HEK293T (cell line): Measurements from ENCODE around the gene EPHB2.

Experiments
- CTCF ChIA-PET: fragments of 350-600 bp; formaldehyde crosslinking; extraction: SDS; loops from one replicate; lab custom pipeline; 2021; ENCODE audit warnings: antibody characterized with exemption, inconsistent platforms; lab: Yijun Ruan, JAX
- POLR2A ChIA-PET: fragments of 350-600 bp; formaldehyde crosslinking; extraction: SDS; loops from one replicate; lab custom pipeline; 2020; ENCODE audit warnings: antibody characterized with exemption, inconsistent platforms; lab: Yijun Ruan, JAX
- DNase-seq: peaks from one replicate; pipeline ENCODE4 v3.0.0; 2012; ENCODE audit warnings: mixed read lengths; ENCODE audit errors: extremely low spot score
- ARNT ChIP-seq: fragments of 450-650 bp; IDR thresholded peaks from 2 replicates; pipeline ENCODE4 v1.6.1; 2017; ENCODE audit warnings: mild to moderate bottlenecking
- BHLHE40 ChIP-seq: fragments of 450-650 bp; IDR thresholded peaks from 2 replicates; pipeline ENCODE4 v1.6.1; 2016; ENCODE audit warnings: mild to moderate bottlenecking, moderate library complexity, borderline replicate concordance
- CTBP1 ChIP-seq: fragments of 450-650 bp; IDR thresholded peaks from 2 replicates; pipeline ENCODE4 v1.6.1; 2016; ENCODE audit warnings: borderline replicate concordance
- ELF4 ChIP-seq: fragments of 450-650 bp; IDR thresholded peaks from 2 replicates; pipeline ENCODE4 v1.6.1; 2017; ENCODE audit warnings: antibody characterized with exemption
- FOXA1 ChIP-seq: fragments of 450-650 bp; IDR thresholded peaks from 2 replicates; pipeline ENCODE4 v1.6.1; 2016; ENCODE audit warnings: mild to moderate bottlenecking
- FOXK2 ChIP-seq: fragments of 450-650 bp; IDR thresholded peaks from 2 replicates; pipeline ENCODE4 v1.6.1; 2016; ENCODE audit warnings: mild to moderate bottlenecking
- FOXM1 ChIP-seq: fragments of 450-650 bp; IDR thresholded peaks from 2 replicates; pipeline ENCODE4 v1.6.1; 2017; ENCODE audit warnings: mild to moderate bottlenecking, borderline replicate concordance
- HDGF ChIP-seq: fragments of 450-650 bp; IDR thresholded peaks from 2 replicates; pipeline ENCODE4 v1.6.1; 2017; ENCODE audit warnings: antibody characterized with exemption, borderline replicate concordance
- L3MBTL2 ChIP-seq: fragments of 450-650 bp; conservative IDR thresholded peaks from 2 replicates; pipeline ENCODE4 v1.6.1; 2016; ENCODE audit warnings: mild to moderate bottlenecking
- LEF1 ChIP-seq: fragments of 450-650 bp; IDR thresholded peaks from 2 replicates; pipeline ENCODE4 v1.6.1; 2017; ENCODE audit warnings: mild to moderate bottlenecking, borderline replicate concordance
- NFRKB ChIP-seq: fragments of 450-650 bp; IDR thresholded peaks from 2 replicates; pipeline ENCODE4 v1.6.1; 2016; ENCODE audit warnings: mild to moderate bottlenecking, moderate library complexity
- SP1 ChIP-seq: fragments of 450-650 bp; IDR thresholded peaks from 2 replicates; pipeline ENCODE4 v1.6.1; 2017
- SUZ12 ChIP-seq: fragments of 450-650 bp; IDR thresholded peaks from 2 replicates; pipeline ENCODE4 v1.6.1; 2016; ENCODE audit warnings: mild to moderate bottlenecking
- TARDBP ChIP-seq: fragments of 450-650 bp; IDR thresholded peaks from 2 replicates; pipeline ENCODE4 v1.6.1; 2016
- ZNF384 ChIP-seq: fragments of 450-650 bp; IDR thresholded peaks from 2 replicates; pipeline ENCODE4 v1.6.1; 2016
- TF ChIP-seq, protein P1 (sequence below): fragments of 450-650 bp; IDR thresholded peaks from 2 replicates; pipeline ENCODE4 v1.6.1; 2016

Gene EPHB2

DNA sequence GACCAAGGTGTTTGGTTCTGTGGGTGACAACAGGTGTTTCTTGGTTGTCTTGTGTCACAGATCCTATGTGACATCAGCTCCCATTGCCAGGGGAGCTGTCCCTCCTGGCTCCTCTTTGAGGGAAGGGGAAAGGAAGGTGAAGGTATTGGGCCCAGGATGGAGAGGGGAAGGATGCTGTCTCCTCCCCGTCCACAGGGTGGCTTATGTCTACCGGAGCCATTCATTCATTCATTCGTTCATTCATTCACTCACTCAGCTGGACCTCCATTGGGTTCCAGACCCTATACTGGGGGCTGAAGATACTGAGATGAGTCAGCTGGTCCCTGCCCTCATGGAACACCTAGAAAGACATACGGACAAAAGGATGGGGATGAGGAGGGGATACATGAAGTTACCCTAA is 38.9 kb downstream of the EPHB2 start:
- TF ChIP-seq ELF4: no peak
- TF ChIP-seq TARDBP: no peak
- TF ChIP-seq NFRKB: no peak
- TF ChIP-seq HDGF: no peak
- ChIA-PET CTCF (no interaction called here), POLR2A (no interaction called here)
- no peak for DNase-seq

DNA sequence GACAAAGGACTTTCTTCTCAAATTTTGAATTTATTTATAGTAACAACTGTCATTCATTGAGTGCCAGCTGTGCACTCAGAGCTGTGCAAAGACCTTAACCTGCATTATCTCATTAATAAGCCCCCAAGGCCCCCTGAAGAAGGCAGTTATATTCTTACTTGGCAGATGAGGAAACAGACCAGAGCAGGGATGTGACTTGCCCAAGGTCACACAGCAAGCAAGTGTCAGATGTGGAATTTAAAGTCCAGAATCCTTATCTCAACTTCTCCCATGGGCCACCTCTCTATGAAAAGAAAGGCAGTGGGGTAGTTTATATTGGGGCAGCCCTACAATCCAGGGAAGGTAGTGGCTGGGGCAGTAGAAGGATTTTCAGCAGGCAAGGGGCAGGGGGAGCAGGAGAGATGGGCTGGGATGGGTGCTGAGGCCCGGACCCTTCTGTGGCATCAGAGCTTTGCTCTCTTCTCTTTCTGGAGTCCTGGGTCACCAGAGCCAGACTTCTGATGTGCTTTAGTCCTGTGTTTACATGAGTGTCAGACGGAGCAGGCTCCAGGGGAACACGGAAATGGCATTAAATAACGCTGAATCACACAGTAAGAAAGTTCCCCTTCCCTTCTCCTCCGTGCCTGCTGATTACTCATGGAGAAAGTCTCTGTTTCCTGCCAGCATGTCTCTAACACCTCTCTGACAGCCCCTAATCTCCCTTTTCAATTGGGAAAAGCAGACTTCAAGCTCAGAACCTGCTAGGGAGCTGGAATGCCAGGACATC is 39.5 kb downstream of the EPHB2 start:
- CTCF ChIA-PET: no interaction called here
- no peak for TF ChIP-seq TARDBP
- TF ChIP-seq HDGF: no peak
- TF ChIP-seq FOXM1: no peak
- TF ChIP-seq BHLHE40: no peak
- no peak for TF ChIP-seq SUZ12
- no peak for TF ChIP-seq SP1
- no peak for TF ChIP-seq ZNF384
- no peak for TF ChIP-seq FOXK2
- TF ChIP-seq ELF4: no peak
- POLR2A ChIA-PET: no interaction called here
- DNase-seq: no peak

DNA sequence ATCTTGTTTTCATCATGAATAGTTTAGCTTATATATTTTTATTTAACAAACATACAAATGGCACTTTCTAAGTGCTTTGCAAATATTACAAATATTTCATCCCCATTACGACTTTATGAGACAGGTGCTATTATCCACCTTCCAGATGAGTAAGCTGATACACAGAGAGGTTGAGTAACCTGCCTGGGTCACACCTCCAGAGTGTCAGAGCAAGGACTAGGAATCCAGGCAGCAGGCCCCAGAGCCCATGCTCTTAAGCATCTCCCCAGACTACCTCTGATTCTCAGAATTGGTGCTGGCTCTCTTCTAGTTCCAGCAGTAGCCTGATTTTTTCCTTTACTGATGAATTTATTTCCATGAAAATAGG is 40.0 kb downstream of the EPHB2 start:
- ChIA-PET CTCF (interaction anchor here (0.6 kb wide), 1 partner anchor 76 kb away, joined by 3 read pairs; no protein-coding TSS in a partner anchor), POLR2A (no interaction called here)
- no peak for DNase-seq
- TF ChIP-seq ARNT (no peak), LEF1 (no peak), FOXA1 (no peak), ELF4 (no peak)

DNA sequence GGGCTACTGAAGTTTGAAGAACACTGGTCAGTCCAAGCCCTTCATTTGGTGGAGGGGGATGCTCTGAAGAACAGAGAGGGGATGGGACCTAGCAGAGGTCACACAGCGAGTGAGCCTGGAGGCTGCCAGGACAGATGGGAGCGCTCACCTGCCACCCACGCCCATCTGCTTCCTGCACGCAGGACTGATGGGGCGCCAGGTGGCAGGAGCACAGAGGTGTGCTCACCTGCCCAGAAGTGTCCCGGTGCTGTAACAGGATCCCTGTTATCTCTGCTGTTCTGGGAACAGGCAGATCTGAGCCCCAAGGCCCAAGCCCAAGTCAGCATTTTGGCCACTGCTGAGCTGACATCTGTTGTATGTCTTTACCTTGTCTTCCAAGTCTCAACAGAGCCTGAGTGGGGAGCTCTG is 40.5 kb downstream of the EPHB2 start:
- ChIA-PET POLR2A (no interaction called here), CTCF (interaction anchor here (0.6 kb wide), 1 partner anchor 76 kb away, joined by 3 read pairs; no protein-coding TSS in a partner anchor)
- DNase-seq: no peak
- TF ChIP-seq NFRKB (no peak), CTBP1 (no peak)

DNA sequence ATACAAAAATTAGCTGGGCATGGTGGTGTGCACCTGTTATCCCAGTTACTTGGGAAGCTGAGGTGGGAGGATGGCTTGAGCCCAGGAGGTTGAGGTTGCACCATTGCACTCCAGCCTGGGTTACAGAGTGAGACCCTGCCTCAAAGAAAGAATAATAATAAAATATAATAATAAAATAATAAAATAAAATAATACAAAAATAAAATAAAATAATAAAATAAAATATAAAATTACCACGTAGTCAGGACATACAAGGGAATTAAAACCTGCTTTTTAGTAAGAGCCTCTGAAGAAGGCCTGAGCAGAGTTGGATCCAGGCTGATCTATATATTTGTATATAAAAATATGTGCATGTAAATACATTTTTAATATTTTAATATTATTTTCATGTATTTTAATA is 41.7 kb downstream of the EPHB2 start:
- no peak for TF ChIP-seq SUZ12
- no peak for TF ChIP-seq SP1
- ChIA-PET CTCF (no interaction called here), POLR2A (no interaction called here)
- no peak for DNase-seq

DNA sequence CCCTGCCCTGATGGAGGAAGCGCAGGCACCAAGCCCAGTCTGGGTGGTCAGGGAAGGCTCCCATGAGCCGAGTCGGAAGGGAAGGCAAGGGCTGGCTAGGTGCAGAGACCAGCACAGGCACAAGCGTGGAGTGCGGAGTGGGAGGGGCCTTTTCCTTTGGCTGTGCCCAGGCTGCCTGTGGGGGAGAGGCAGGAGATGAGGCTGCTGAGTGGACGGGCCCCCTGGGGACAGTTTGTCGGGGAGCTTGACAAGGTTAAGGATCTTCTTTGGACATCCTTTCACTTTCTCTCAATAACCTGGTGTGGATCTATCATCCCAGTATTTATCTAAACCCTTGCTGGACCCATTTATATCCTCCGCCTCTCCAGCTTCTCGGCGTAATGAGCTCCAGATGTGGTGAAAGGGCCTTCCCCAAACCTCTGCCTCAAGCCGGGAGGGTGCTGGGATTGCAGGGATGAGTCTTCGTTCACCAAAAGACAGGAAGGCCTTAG is 42.9 kb downstream of the EPHB2 start:
- ChIA-PET CTCF (interaction anchor here (0.7 kb wide), 1 partner anchor 49 kb away, joined by 3 read pairs; no protein-coding TSS in a partner anchor), POLR2A (no interaction called here)
- TF ChIP-seq BHLHE40: no peak
- DNase-seq: no peak

DNA sequence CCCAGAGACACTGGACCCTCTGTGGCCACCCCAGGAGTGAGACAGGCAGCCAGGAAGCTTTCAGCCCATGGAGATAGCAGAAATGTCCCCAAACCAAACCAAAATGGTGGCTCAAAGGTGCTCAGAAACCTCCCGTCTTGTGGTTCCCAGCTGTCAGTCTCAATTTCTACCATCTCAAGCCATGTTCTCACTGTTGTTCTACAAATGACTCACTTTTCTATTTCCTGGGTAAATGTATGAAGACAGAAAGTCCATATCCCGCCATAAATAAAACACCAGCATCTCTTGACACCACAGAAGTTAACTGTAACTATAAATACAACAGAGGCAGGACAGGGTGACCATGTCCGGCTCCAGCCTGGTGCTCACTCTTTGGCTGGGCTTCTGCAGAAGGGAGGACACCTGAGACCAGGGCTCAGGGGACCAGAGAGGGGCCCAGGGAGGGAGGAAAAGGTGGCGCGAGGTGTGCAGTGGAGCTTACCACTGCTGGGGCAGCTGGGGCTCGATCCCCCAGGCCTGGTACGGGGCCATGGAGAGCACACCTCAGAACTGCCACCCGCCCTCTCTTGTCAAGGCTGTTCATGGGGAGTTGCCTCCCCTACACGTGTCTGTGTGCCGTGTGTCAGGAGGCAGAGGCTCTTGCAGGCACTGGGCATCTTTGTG is 43.6 kb downstream of the EPHB2 start:
- no peak for DNase-seq
- ChIA-PET CTCF (interaction anchor here (0.7 kb wide), 1 partner anchor 50 kb away, joined by 3 read pairs; no protein-coding TSS in a partner anchor), POLR2A (no interaction called here)
- TF ChIP-seq FOXA1: no peak
- no peak for TF ChIP-seq TARDBP

DNA sequence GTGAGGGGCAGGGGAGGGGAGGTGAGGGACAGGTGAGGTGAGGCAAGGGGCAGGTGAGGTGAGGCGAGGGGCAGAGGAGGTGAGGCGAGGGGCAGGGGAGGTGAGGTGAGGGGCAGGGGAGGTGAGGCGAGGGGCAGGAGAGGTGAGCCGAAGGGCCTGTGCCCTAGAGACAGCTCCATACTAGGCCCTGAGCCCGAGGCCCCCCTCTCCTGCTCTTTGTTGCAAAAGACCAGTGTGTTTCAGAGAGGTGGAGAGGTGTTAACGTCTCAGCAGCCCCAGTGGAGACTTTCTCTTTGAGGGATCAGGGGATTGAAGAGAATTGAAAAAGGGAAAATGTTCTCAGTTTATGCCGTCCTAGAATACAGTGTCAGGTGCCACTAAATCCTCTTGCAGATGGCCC is 44.2 kb downstream of the EPHB2 start:
- CTCF ChIA-PET: no interaction called here
- no peak for DNase-seq
- TF ChIP-seq CTBP1 (no peak), ARNT (no peak), TARDBP (no peak), SUZ12 (no peak), FOXM1 (no peak), L3MBTL2 (no peak), FOXA1 (no peak), LEF1 (no peak), HDGF (no peak), ELF4 (no peak), NFRKB (no peak), FOXK2 (no peak), SP1 (no peak), ZNF384 (no peak), BHLHE40 (no peak)
- TF ChIP-seq, protein P1, sequence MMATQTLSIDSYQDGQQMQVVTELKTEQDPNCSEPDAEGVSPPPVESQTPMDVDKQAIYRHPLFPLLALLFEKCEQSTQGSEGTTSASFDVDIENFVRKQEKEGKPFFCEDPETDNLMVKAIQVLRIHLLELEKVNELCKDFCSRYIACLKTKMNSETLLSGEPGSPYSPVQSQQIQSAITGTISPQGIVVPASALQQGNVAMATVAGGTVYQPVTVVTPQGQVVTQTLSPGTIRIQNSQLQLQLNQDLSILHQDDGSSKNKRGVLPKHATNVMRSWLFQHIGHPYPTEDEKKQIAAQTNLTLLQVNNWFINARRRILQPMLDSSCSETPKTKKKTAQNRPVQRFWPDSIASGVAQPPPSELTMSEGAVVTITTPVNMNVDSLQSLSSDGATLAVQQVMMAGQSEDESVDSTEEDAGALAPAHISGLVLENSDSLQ: no peak
- POLR2A ChIA-PET: no interaction called here

DNA sequence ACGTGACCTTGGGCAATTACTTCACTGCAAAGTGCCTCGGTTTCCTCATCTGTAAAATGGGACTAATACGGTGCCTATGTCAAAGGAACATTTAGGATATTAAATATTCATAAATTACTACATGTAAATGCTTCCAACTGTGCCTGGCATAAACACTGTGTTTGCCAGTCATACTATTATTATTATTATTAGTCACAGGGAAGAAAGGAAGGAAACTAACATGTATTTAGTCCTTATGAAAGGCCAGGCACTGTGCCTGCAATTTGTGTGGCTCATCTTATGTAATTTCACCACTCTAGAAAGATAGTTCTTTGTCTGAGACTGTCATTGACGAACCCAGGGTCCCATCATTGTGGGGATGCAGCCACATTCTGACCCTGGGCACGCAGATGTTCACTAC is 45.0 kb downstream of the EPHB2 start:
- POLR2A ChIA-PET: no interaction called here
- CTCF ChIA-PET: interaction anchor here (1.5 kb wide), 1 partner anchor 8 kb away, joined by 5 read pairs; no protein-coding TSS in a partner anchor
- TF ChIP-seq ZNF384: no peak
- TF ChIP-seq FOXM1: no peak
- no peak for TF ChIP-seq ARNT
- no peak for TF ChIP-seq FOXA1
- TF ChIP-seq L3MBTL2: no peak
- no peak for DNase-seq
